ENCODE measurements around the gene FCER1G. TPM values are rescaled to one million over a fixed set of nuclear protein-coding genes. Genes with fewer than 3 reads are reported as not detected.

The FCER1G gene
- total and polyA plus RNA-seq, 9 of the 15 experiments (the other 6 are each of a cell fraction or from before 2014, with no cell fraction given): 0.15 to 0.69 (median 0.31) TPM; not detected in 2

DNA sequence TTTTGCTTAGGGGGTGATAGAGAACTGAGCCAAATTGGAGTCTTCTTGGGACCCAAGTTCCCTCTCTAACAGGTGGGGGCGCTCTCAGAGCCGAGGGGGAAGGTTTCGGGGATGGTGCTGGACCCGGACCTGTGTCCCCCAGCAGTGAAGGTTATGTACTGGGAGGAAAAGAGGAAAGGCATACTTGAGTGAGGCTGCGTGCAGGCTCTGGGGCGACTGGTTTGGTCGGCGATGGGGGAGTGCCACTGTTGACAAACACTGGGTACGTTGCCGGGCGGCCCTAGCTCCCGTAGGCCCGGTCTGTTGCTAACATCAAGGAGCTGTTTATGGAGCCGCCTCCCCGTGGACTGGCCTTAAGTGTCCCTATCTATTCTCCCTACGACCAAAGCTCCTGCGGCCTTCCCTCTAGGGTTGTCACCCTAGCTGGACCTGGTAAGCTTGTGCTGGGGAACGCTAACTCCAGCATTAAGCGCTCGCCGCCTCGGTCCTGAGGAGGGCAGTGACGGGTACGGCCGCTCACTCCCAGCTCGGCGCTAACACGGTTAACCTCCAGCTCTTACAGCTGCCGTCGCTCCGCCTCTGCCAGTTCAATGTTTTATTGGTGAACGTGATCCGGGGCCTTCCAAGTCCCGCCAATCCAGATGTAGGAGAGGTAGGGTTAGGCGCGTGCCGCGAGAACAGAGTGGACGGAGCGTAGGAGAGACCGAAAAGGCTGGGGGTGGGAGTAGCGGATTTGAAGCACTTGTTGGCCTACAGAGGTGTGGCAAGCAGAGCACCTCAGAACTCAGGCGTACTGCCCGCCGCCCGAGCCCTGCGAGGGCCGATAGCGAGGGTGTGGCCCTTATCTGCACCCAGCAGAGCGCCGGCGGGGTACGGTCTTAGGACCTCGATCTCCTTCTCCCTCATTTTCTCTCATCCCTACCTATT lies 49.1 kb upstream of the FCER1G start, which contains the start of gene PPOX (continued):
- TF ChIP-seq, protein P1, sequence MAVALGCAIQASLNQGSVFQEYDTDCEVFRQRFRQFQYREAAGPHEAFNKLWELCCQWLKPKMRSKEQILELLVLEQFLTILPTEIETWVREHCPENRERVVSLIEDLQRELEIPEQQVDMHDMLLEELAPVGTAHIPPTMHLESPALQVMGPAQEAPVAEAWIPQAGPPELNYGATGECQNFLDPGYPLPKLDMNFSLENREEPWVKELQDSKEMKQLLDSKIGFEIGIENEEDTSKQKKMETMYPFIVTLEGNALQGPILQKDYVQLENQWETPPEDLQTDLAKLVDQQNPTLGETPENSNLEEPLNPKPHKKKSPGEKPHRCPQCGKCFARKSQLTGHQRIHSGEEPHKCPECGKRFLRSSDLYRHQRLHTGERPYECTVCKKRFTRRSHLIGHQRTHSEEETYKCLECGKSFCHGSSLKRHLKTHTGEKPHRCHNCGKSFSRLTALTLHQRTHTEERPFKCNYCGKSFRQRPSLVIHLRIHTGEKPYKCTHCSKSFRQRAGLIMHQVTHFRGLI (CRISPR knock-in tag; IDR thresholded peaks at IDR 0.05): no peak
- 0 out of 2 replicates have a peak, but pooled peaks have one; percentile 3 for TF ChIP-seq ZFP1 (CRISPR knock-in tag; IDR thresholded peaks at IDR 0.05)
- no peak for TF ChIP-seq ZNF695 (CRISPR knock-in tag; IDR thresholded peaks at IDR 0.05)
- TF ChIP-seq TCF7L2 (IDR thresholded peaks at IDR 0.05; ENCODE audit: low read depth, low read length): no peak
- peak; percentile 62; the same call in 1 of the 2 replicates for TF ChIP-seq RAD51 (IDR thresholded peaks at IDR 0.05; ENCODE audit: borderline replicate concordance, low read depth)
- TF ChIP-seq, protein P2, sequence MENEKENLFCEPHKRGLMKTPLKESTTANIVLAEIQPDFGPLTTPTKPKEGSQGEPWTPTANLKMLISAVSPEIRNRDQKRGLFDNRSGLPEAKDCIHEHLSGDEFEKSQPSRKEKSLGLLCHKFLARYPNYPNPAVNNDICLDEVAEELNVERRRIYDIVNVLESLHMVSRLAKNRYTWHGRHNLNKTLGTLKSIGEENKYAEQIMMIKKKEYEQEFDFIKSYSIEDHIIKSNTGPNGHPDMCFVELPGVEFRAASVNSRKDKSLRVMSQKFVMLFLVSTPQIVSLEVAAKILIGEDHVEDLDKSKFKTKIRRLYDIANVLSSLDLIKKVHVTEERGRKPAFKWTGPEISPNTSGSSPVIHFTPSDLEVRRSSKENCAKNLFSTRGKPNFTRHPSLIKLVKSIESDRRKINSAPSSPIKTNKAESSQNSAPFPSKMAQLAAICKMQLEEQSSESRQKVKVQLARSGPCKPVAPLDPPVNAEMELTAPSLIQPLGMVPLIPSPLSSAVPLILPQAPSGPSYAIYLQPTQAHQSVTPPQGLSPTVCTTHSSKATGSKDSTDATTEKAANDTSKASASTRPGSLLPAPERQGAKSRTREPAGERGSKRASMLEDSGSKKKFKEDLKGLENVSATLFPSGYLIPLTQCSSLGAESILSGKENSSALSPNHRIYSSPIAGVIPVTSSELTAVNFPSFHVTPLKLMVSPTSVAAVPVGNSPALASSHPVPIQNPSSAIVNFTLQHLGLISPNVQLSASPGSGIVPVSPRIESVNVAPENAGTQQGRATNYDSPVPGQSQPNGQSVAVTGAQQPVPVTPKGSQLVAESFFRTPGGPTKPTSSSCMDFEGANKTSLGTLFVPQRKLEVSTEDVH (IDR thresholded peaks at IDR 0.05; ENCODE audit: low read depth, partially characterized antibody): peak; percentile 30
- no peak for TF ChIP-seq SNIP1 (IDR thresholded peaks at IDR 0.05; ENCODE audit: low read depth)
- TF ChIP-seq ZNF445 (CRISPR knock-in tag; IDR thresholded peaks at IDR 0.05; ENCODE audit: low read depth): peak; percentile 57; the same call in 1 of the 2 replicates
- TF ChIP-seq RFX5 (IDR thresholded peaks at IDR 0.05; ENCODE audit: low read depth, low read length): 0 out of 2 replicates have a peak, but pooled peaks have one; percentile 34
- peak; percentile 74 for TF ChIP-seq RBBP5 (IDR thresholded peaks at IDR 0.05; ENCODE audit: borderline replicate concordance, insufficient read depth, low read length, poor library complexity, severe bottlenecking)
- no peak for TF ChIP-seq MTF1 (CRISPR knock-in tag; IDR thresholded peaks at IDR 0.05; ENCODE audit: borderline replicate concordance)
- TF ChIP-seq, protein P3, sequence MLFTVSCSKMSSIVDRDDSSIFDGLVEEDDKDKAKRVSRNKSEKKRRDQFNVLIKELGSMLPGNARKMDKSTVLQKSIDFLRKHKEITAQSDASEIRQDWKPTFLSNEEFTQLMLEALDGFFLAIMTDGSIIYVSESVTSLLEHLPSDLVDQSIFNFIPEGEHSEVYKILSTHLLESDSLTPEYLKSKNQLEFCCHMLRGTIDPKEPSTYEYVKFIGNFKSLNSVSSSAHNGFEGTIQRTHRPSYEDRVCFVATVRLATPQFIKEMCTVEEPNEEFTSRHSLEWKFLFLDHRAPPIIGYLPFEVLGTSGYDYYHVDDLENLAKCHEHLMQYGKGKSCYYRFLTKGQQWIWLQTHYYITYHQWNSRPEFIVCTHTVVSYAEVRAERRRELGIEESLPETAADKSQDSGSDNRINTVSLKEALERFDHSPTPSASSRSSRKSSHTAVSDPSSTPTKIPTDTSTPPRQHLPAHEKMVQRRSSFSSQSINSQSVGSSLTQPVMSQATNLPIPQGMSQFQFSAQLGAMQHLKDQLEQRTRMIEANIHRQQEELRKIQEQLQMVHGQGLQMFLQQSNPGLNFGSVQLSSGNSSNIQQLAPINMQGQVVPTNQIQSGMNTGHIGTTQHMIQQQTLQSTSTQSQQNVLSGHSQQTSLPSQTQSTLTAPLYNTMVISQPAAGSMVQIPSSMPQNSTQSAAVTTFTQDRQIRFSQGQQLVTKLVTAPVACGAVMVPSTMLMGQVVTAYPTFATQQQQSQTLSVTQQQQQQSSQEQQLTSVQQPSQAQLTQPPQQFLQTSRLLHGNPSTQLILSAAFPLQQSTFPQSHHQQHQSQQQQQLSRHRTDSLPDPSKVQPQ (CRISPR knock-in tag; IDR thresholded peaks at IDR 0.05; ENCODE audit: borderline replicate concordance): no peak
- peak; percentile 86 for TF ChIP-seq ZNF766 (CRISPR knock-in tag; conservative IDR thresholded peaks at IDR 0.05)
- no peak for TF ChIP-seq ZFPM2 (CRISPR knock-in tag; IDR thresholded peaks at IDR 0.05)
- TF ChIP-seq CHD2 (IDR thresholded peaks at IDR 0.05; ENCODE audit: low read depth, low read length): peak; percentile 96
- peak; percentile 91 for TF ChIP-seq POLR2B (IDR thresholded peaks at IDR 0.05; ENCODE audit: low read depth, partially characterized antibody)
- peak; percentile 98 for TF ChIP-seq TEAD4 (IDR thresholded peaks at IDR 0.05; ENCODE audit: low read length)
- no peak for TF ChIP-seq TEAD4 (CRISPR knock-in tag; IDR thresholded peaks at IDR 0.05; ENCODE audit: borderline replicate concordance)
- TF ChIP-seq CBFA2T3 (IDR thresholded peaks at IDR 0.05): peak; percentile 99
- TF ChIP-seq PRMT5 (CRISPR knock-in tag; IDR thresholded peaks at IDR 0.05): no peak
- no peak for TF ChIP-seq ZNF133 (CRISPR knock-in tag; IDR thresholded peaks at IDR 0.05)
- TF ChIP-seq ADNP (tag; IDR thresholded peaks at IDR 0.05): no peak
